IPS-15b (cell line): ENCODE results near the gene PRR27.
"Not testable (repeated sequence)": the region's sequence is repeated elsewhere in the genome, so short reads cannot be mapped to it uniquely, and the experiment has no call there.

Experiments
- H3K27me3 ChIP-seq: one replicate; pipeline ENCODE4 v1.6.1; 2013; ENCODE audit warnings: low read length; ENCODE audit not compliant: control insufficient read depth, insufficient read depth
- H3K36me3 ChIP-seq: one replicate; pipeline ENCODE4 v1.6.1; 2013; ENCODE audit warnings: low read length; ENCODE audit not compliant: control insufficient read depth, insufficient read depth
- H3K4me1 ChIP-seq: one replicate; pipeline ENCODE4 v1.6.1; 2013; ENCODE audit warnings: mild to moderate bottlenecking, low read length; ENCODE audit not compliant: control insufficient read depth, insufficient read depth
- H3K4me3 ChIP-seq: one replicate; pipeline ENCODE4 v1.5.1; 2013; ENCODE audit warnings: low read depth, low read length
- H3K9ac ChIP-seq: one replicate; pipeline ENCODE4 v1.6.1; 2013; ENCODE audit warnings: low read depth, mild to moderate bottlenecking, low read length
- H3K9me3 ChIP-seq: one replicate; pipeline ENCODE4 v1.6.1; 2013; ENCODE audit warnings: mild to moderate bottlenecking, low read length; ENCODE audit not compliant: control insufficient read depth, insufficient read depth

Gene PRR27

DNA sequence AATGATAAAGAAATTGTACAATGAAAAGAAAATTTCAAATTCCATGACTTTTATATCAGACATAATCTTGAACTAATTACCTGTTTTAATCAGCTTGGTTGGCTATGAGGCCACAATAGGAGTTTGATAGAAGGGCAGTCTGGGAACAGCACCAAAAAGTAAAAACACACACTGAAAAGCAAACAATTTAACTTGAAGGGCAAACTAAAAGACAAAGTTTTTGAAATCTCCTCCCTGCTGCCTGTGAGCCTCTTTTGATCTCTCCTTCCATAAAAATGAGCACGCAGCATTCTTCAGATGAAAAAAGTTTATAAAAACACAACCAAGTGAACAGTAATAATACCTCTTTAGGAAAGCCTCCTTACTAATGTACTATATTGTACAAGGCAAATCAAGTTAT, 49.6 kb downstream of the PRR27 start:
- no peaks in the 10 kb centered on the region for H3K27me3 ChIP-seq
- no peaks in the 10 kb centered on the region for H3K4me1 ChIP-seq
- H3K36me3 ChIP-seq = no peaks in the 10 kb centered on the region
- H3K4me3 ChIP-seq = no peak overlapping the region
- no peaks in the 10 kb centered on the region for H3K9me3 ChIP-seq
- H3K9ac ChIP-seq = no peak overlapping the region

DNA sequence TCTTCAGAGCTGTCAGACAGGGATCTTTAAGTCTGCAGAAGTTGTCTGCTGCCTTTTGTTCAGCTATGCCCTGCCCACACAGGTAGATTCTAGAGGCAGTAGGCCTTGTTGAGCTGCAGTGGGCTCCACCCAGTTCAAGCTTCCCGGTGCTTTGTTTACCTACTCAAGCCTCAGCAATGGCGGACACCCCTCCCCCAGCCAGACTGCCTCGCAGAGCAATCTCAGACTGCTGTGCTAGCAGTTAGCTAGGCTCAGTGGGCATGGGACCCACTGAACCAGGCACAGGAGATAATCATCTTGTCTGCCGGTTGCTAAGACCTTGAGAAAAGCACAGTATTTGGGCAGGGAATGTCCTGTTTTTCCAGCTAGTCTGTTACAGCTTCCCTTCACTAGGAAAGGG, 58.7 kb downstream of the PRR27 start:
- H3K36me3 ChIP-seq, H3K9ac ChIP-seq, H3K4me3 ChIP-seq, H3K9me3 ChIP-seq, H3K27me3 ChIP-seq, H3K4me1 ChIP-seq: not testable (repeated sequence)
